Heart right ventricle (tissue), 16 donors: Measurements from ENCODE around the gene UBN1. TPM values are rescaled to one million over a fixed set of nuclear protein-coding genes. Genes with fewer than 3 reads are reported as not detected.

Source experiments
- ATAC-seq, 8 donors: fragments of 200-7000 bp; cut with Tn5 transposase; one replicate each; pipeline ENCODE4 v1.9.1; 2020; ENCODE audit warnings: mild to moderate bottlenecking in 8 of 8, moderate library complexity in 8 of 8, moderate number of reproducible peaks in 1 of 8
- DNase-seq, 2 donors: peaks; one replicate each; pipeline ENCODE4 v3.0.0-alpha.2; 2020
- H3K27ac ChIP-seq, 10 donors: fragments of 200-600 bp; sonication (generic) in 2 of 10; one replicate each; pipeline versions ENCODE4 v1.5.0 to v1.8.0; 2020 to 2022; ENCODE audit warnings: mild to moderate bottlenecking in 3 of 10
- H3K27me3 ChIP-seq, 7 donors: fragments of 200-600 bp; one replicate each; pipeline ENCODE4 v1.8.0; 2021 to 2022; ENCODE audit warnings: mild to moderate bottlenecking in 2 of 7
- H3K36me3 ChIP-seq, 9 donors: fragments of 200-600 bp; sonication (generic) in 1 of 9; one replicate each; pipeline versions ENCODE4 v1.5.0 to v1.8.0; 2020 to 2022; ENCODE audit warnings: mild to moderate bottlenecking in 2 of 9
- H3K4me1 ChIP-seq, 9 donors: fragments of 200-600 bp; sonication (generic) in 1 of 9; one replicate each; pipeline versions ENCODE4 v1.5.0 to v1.8.0; 2020 to 2022; ENCODE audit warnings: mild to moderate bottlenecking in 4 of 9
- H3K4me3 ChIP-seq, 10 donors: fragments of 200-600 bp; sonication (generic) in 2 of 10; one replicate each; pipeline versions ENCODE4 v1.5.0 to v1.8.0; 2020 to 2022; ENCODE audit warnings: mild to moderate bottlenecking in 7 of 10, moderate library complexity in 2 of 10
- H3K9me3 ChIP-seq, 11 donors: fragments of 200-600 bp in 10 of 11; sonication (generic) in 2 of 11; one replicate each; pipeline versions ENCODE4 v1.5.0 to v1.8.0; 2013 to 2022; ENCODE audit warnings: mild to moderate bottlenecking in 2 of 11, control low read depth in 1 of 11, moderate library complexity in 1 of 11
- CTCF ChIP-seq, 9 donors: fragments of 200-600 bp; sonication (generic) in 2 of 9; IDR thresholded peaks; one replicate each; pipeline versions ENCODE4 v1.5.0 to v1.8.0; 2021 to 2022; ENCODE audit warnings: antibody characterized with exemption in 9 of 9, mild to moderate bottlenecking in 5 of 9, moderate library complexity in 1 of 9
- WGBS, 2 donors: extraction: QIAGEN DNeasy Blood & Tissue Kit; methylation state at CpG; one replicate each; pipeline ENCODE4 v1.1.7; 2013; ENCODE audit warnings: inconsistent platforms in 1 of 2; 5-methylcytosine and 5-hydroxymethylcytosine counted together
- intact Hi-C, 10 donors: fragments of 100-400 bp; cut with DNase I; formaldehyde crosslinking; loops; one replicate each; pipeline versions ENCODE4 v1.11.1 to v1.14.2; 2022
- polyA plus RNA-seq, 2 donors: library from polyadenylated mRNA; stranded (reverse); fragments of 200-250 nt; gene quantifications; one replicate each; pipeline ENCODE4 v1.2.3, GENCODE V29; 2013
- total RNA-seq, 10 donors: library from RNA; stranded (reverse); fragmentation: NEBNext Ultra II Directional in 3 of 10; extraction: Animal tissue kit (Norgen Biotek cat#: 25700) in 3 of 10; gene quantifications; one replicate each; pipeline versions ENCODE4 v1.2.1 to v1.2.4, GENCODE V29; 2021 to 2023
- donor health status: Arrhythmogenic right ventricular cardiomyopathy.
- donor health status: ischemic (EF 13 %, LVEDD 7.1; RV severe dilation, severe dysfunction).
- donor health status: healthy with polysubstance abuse.
- donor health status: DM: no; HTN: yes; CAD: no.
- donor health status: DM: no; HTN: no; CAD: no.
- donor health status: ischemic (EF 25% LVEDD 6.9; RV normal size, moderate dysfunction).
- donor health status: ischemic (EF 25% LVEDD 5.7; RV mildly dilated, moderate dysfunction).
- donor health status: healthy.
- donor health status: DM: yes; HTN: yes; CAD: no.
- donor health status: Ischemic cardiomyopathy.
- donor health status: ischemic (EF 35%, LVEDD 5.7; RV mildly dilated, moderate dysfunction).
- donor health status: nonischemic (EF 11% LVEDD 7.7; RV severe dilation, severe dysfunction).
- donor health status: DM: yes; HTN: yes; CAD: no.
- donor health status: PGD.
- donor health status: ischemic (EF 29% LVEDD 5.4; RV normal size, mild dysfunction).
- donor health status: nonischemic (EF 23%, LVEDD 6.1; RV moderate dilation, normal function).

UBN1 gene
- total and polyA plus RNA-seq, 12 donors, result 11.3 to 56.9 (median 30.2) TPM

GRCh38 chr16:4908854-4909401, 61.6 kb downstream of the UBN1 start:
- H3K9me3 ChIP-seq, result no peaks in the 10 kb centered on the region
- H3K4me3 ChIP-seq, result no peak overlapping the region
- H3K4me1 ChIP-seq, result peaks cover 0 to 4% (median 0%) of the 10 kb centered on the region in 9 donors
- H3K36me3 ChIP-seq, result no peaks in the 10 kb centered on the region
- H3K27me3 ChIP-seq, result no peaks in the 10 kb centered on the region
- TF ChIP-seq CTCF (IDR thresholded peaks at IDR 0.05), result no peak
- WGBS, 2 donors, result 89 to 92% methylated on average over 5 of the region's 5 CpGs
- DNase-seq (no peak), ATAC-seq (peak in 1 of 8 donors; percentile 48)
- no peak overlapping the region for H3K27ac ChIP-seq
- intact Hi-C loops, result no loop called here

GRCh38 chr16:4909825-4910224, 62.5 kb downstream of the UBN1 start:
- Histone ChIP-seq H3K27me3 (no peaks in the 10 kb centered on the region), H3K27ac (no peak overlapping the region), H3K4me1 (peaks cover 0 to 4% (median 0%) of the 10 kb centered on the region in 9 donors), H3K36me3 (no peaks in the 10 kb centered on the region), H3K4me3 (no peak overlapping the region), H3K9me3 (no peaks in the 10 kb centered on the region)
- DNase-seq, result no peak
- no peak for ATAC-seq
- 90 to 91% methylated on average over 7 of the region's 7 CpGs for WGBS, 2 donors
- intact Hi-C loops, result no loop called here
- TF ChIP-seq CTCF (IDR thresholded peaks at IDR 0.05), result no peak

- ATAC-seq, result no peak
- Histone ChIP-seq H3K27ac (no peak overlapping the region), H3K4me1 (peaks cover 0 to 4% (median 0%) of the 10 kb centered on the region in 9 donors), H3K36me3 (no peaks in the 10 kb centered on the region), H3K27me3 (no peaks in the 10 kb centered on the region), H3K4me3 (no peak overlapping the region), H3K9me3 (no peaks in the 10 kb centered on the region)
- no peak for DNase-seq
- TF ChIP-seq CTCF (IDR thresholded peaks at IDR 0.05), result no peak
- intact Hi-C loops, result no loop called here
- WGBS, 2 donors, result 89 to 90% methylated on average over 12 of the region's 12 CpGs
Observed at GRCh38 chr16:4910828-4911227, 63.5 kb downstream of the UBN1 start.

- H3K27me3 ChIP-seq, result no peaks in the 10 kb centered on the region
- TF ChIP-seq CTCF (IDR thresholded peaks at IDR 0.05), result no peak
- DNase-seq (no peak), ATAC-seq (no peak)
- intact Hi-C loops, result no loop called here
- H3K4me1 ChIP-seq, result peaks cover 0 to 4% (median 0%) of the 10 kb centered on the region in 9 donors
- no peak overlapping the region for H3K27ac ChIP-seq
- no peak overlapping the region for H3K4me3 ChIP-seq
- 53 to 70% methylated on average over 6 of the region's 6 CpGs for WGBS, 2 donors
- H3K9me3 ChIP-seq, result no peaks in the 10 kb centered on the region
- H3K36me3 ChIP-seq, result no peaks in the 10 kb centered on the region
Observed at GRCh38 chr16:4911970-4912386, 64.7 kb downstream of the UBN1 start.
